CD4-positive, alpha-beta T cell treated with Interleukin-15 for 4 hours (primary cell): ENCODE data around the gene SLC16A14.
A peak's percentile ranks its signal among the peaks of the same experiment; 100 is the strongest.

Experiments
- DNase-seq: peaks from one replicate; pipeline ENCODE4 v3.0.0-alpha.2; 2020; ENCODE audit warnings: low spot score

Gene SLC16A14

DNA sequence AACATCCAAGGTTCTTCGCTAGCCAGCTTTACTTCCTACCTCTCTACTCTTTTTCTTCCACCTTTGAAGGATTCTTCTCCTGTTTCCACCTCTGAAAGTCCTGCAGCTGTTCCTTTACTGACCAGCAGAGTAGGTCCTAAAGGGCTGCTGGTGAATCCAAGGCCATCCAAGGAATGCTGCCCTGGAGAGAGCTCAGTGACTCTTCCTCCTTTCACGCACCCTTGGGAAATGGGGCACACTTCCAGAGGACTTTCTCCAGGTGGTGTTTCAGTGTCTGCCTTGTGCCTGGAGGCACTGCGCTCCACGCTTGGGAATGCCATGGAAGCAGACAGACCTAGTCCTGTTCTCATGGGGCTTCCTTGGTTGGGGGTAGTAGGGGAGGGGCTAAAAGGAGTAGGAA is 45.4 kb downstream of the SLC16A14 start:
- no peak for DNase-seq

DNA sequence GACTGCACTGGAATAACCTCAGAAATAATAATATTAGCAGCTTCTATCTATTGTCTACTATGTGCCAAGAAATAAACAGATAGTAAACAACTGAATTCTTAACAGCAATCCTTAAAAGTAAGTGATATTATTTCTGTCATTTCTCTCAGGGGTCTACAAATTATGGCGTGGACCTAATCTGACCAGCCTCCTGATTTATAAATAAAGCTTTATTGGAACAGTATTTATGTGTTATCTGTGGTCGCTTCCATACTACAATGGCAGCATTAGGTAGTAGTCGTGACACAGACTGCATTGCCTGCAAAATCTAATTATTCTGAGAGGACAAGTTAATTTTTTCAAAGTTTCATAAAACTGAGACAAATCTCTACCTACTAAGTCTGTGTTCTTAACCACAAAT is 49.0 kb downstream of the SLC16A14 start:
- DNase-seq, result no peak

DNA sequence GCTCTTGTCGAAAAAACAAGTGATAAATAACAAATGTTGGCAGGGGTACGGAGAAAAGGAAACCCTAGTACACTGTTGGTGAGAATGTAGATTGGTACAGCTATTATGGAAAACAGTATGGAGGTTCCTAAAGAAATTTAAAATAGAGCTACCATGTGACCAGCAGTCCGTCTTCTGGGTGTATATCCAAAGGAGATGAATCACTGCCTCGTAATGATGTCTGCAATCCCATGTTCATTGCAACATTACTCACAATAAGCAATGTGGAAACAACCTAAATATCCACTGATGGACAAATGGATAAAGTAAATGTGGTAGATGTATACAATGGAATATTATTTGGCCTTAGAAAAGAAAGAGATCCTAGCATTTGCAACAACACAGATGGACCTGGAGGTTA is 50.6 kb downstream of the SLC16A14 start:
- DNase-seq, result no peak

DNA sequence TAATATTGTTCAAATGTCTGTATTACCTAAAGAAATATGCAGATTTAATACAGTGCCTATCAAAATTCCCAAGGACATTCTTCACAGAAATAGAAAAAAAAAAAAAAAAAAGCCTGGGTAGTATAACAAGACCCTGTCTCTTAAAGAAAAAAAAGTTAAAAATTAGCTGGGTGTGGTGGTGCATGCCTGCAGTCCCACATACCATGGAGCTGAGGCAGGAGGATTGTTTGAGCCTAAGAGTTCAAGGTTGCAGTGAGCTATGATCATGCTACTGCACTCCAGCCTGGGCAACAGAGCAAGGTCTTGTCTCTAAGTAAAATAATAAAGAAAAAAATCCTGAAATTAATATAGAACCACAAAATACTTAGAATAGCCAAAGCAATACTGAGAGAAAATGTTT is 51.9 kb downstream of the SLC16A14 start:
- no peak for DNase-seq

- no peak for DNase-seq
These were observed 56.3 kb downstream of the SLC16A14 start for GRCh38 chr2:230012267-230012884.

- DNase-seq, result no peak
These were observed 57.1 kb downstream of the SLC16A14 start for GRCh38 chr2:230011617-230012016.

DNA sequence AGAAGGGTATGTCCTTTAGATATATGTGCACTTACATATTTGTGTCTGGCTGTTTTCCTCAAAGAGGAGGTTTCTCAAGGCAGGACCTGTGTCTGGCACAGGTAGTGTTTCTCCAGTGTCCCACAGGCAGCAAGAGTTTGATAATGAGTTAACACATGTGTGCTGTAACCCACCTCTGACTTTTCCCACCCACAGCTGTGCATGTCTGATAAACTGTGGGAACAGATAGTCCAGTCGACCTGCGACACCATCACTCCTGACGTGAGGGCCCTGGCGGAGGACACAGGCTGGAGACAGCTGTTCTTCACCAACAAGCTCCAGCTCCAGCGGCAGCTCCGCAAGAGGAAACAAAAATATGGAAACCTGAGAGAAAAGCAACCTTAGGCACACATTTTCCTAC is 58.2 kb downstream of the SLC16A14 start:
- no peak for DNase-seq

GRCh38 chr2:230008708-230009066 is 60.0 kb downstream of the SLC16A14 start:
- DNase-seq, result no peak

DNA sequence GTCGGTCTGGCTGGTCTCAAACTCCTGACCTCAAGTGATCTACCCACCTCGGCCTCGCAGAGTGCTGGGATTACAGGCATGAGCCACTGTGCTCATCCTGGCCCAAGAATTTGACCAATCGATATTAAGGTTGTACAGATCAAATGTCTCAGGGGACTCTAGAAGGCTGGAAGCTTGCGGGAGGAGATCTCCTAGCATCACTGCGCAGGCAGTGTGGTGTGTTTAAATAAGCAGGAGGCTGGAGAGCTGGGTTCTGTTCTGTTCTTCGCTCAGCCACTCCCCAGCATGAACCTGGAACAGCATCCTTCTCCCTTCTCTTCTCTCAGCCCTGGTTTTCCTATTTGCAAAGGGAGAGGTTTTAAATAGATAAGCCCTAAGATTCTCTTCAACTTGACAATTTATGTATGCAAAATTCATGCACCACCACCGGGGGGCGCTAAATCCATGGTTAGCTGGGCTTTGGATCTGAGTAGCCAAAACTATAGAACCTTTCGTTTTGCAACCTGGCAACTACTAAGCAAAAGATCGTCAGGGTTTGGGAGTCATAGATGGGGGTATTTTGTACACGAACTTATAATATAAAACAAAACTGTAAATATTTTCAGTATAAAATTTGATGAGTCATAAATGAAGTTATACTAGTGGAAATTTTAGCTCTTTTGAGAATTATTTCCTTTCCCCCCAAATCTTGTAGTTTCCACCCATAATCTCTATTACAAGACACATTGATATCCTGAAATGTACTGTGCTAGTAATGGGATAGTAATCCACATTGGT is 60.6 kb downstream of the SLC16A14 start:
- peak; percentile 72 for DNase-seq

GRCh38 chr2:230000118-230000841 is 68.4 kb downstream of the SLC16A14 start:
- DNase-seq, result no peak

DNA sequence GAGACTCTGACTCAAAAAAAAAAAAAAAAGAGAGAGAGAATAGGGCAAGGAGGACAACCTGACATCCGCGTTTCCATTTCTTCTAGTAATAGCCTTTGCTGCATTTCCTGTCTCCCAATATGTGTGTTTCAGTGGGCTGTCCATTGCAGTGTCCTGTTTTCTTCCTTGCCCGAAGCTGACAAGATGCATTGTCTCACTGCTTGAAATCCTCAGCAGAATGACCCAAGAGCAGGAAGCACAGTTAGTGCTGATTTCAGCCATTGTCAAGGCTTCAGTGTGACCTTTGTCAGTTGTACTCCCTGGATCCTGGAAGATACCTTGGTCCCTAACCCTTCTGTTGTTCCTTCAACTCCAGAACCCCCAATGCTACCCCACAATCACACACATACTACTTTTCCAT is 71.2 kb downstream of the SLC16A14 start:
- DNase-seq, result no peak

- DNase-seq, result no peak
These were observed 72.4 kb downstream of the SLC16A14 start for GRCh38 chr2:229996320-229996719.

DNA sequence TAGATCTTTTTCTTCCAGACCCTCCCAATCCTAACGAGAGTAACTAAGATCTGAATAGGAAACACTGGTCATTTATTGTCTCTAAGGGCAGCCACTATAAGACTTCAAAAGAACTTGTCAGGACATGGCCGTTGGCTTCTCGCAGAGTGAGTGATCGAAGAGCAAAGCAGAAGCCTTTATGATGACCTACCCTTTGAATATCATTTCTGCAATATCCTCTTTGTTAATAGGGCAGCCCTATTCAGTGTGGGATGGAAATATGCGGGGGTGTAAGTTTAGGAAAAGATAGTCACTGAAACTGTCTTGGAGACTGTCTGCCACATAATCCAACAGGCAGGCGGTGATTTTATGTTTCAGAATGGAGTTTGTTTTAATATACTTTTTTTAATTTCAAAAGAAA is 75.5 kb downstream of the SLC16A14 start:
- no peak for DNase-seq
